Testis (tissue), 3 donors: Measurements from ENCODE around the gene PPARA. TPM values are rescaled to one million over a fixed set of nuclear protein-coding genes. Genes with fewer than 3 reads are reported as not detected.

Experiments used
- DNase-seq: peaks from one replicate; pipeline ENCODE4 v3.0.0-alpha.2; 2019
- H3K27ac ChIP-seq, 2 donors: fragments of 200-600 bp; sonication (generic); one replicate each; pipeline ENCODE4 v1.5.1; 2019
- H3K27me3 ChIP-seq: fragments of 200-600 bp; sonication (generic); one replicate; pipeline ENCODE4 v1.5.1; 2019
- H3K36me3 ChIP-seq: fragments of 200-600 bp; sonication (generic); one replicate; pipeline ENCODE4 v1.5.1; 2017; ENCODE audit warnings: low read depth; ENCODE audit errors: missing control alignments
- H3K4me1 ChIP-seq: fragments of 200-600 bp; sonication (generic); one replicate; pipeline ENCODE4 v1.5.1; 2019
- H3K4me3 ChIP-seq, 2 donors: fragments of 200-600 bp; sonication (generic); one replicate each; pipeline ENCODE4 v1.5.1; 2017 to 2019
- H3K9me3 ChIP-seq: fragments of 200-600 bp; sonication (generic); one replicate; pipeline ENCODE4 v1.5.1; 2017
- CTCF ChIP-seq, 3 experiments: fragments of 450-650 bp in 2 of 3; fragments of 200-600 bp in 1 of 3; sonication (generic) in 1 of 3; IDR thresholded peaks; one replicate each; pipeline ENCODE4 v1.5.1; 2016 to 2019; ENCODE audit warnings: antibody characterized with exemption in 3 of 3, mild to moderate bottlenecking in 2 of 3, moderate library complexity in 1 of 3
- POLR2A ChIP-seq: fragments of 450-650 bp; IDR thresholded peaks from one replicate; pipeline ENCODE4 v1.6.1; 2017; ENCODE audit warnings: antibody characterized with exemption, mild to moderate bottlenecking, moderate library complexity
- WGBS, 2 donors: methylation state at CpG; one replicate each; pipeline ENCODE4 v1.1.5; 2018; 5-methylcytosine and 5-hydroxymethylcytosine counted together
- intact Hi-C: fragments of 100-400 bp; cut with DNase I; formaldehyde crosslinking; loops from one replicate; pipeline ENCODE4 v1.15.1; 2023; ENCODE audit warnings: low total_unique reads
- polyA plus RNA-seq: library from polyadenylated mRNA; stranded (reverse); fragments of 350-450 nt; fragmentation: Illumina TruSeq; extraction: RNeasy Lipid Tissue Mini Kit (QIAGEN cat#74804); gene quantifications from one replicate; pipeline ENCODE4 v1.2.3, GENCODE V29; 2014; ENCODE audit warnings: low read depth, low replicate concordance; ENCODE audit not compliant: insufficient read depth
- total RNA-seq, 2 donors: library from RNA; depleted of rRNA; stranded (reverse); fragments of >200 nt; gene quantifications; one replicate each; pipeline ENCODE4 v1.2.3, GENCODE V29; 2016

PPARA gene
- total and polyA plus RNA-seq, 3 donors from 2014 or later, result 4.8 to 19.9 (median 18.1) TPM

- no peak for TF ChIP-seq CTCF (IDR thresholded peaks at IDR 0.05)
- no peak for TF ChIP-seq POLR2A
- H3K9me3 ChIP-seq, result no peaks in the 10 kb centered on the region
- intact Hi-C loops, result no loop called here
- H3K27me3 ChIP-seq, result no peaks in the 10 kb centered on the region
- 73 to 91% methylated on average over 8 of the region's 8 CpGs for WGBS, 2 donors
- no peaks in the 10 kb centered on the region for H3K36me3 ChIP-seq
- no peak overlapping the region for H3K27ac ChIP-seq
- no peaks in the 10 kb centered on the region for H3K4me1 ChIP-seq
- no peak overlapping the region for H3K4me3 ChIP-seq
- DNase-seq, result no peak
Measured at GRCh38 chr22:46256358-46256958, 106.1 kb downstream of the PPARA start.

- no peaks in the 10 kb centered on the region for H3K9me3 ChIP-seq
- H3K36me3 ChIP-seq, result no peaks in the 10 kb centered on the region
- DNase-seq, result no peak
- H3K27me3 ChIP-seq, result no peaks in the 10 kb centered on the region
- H3K4me1 ChIP-seq, result no peaks in the 10 kb centered on the region
- intact Hi-C loops, result no loop called here
- WGBS, 2 donors, result 85 to 90% methylated on average over 12 of the region's 12 CpGs
- TF ChIP-seq CTCF (IDR thresholded peaks at IDR 0.05) (no peak), POLR2A (no peak)
- H3K27ac ChIP-seq, result no peak overlapping the region
- H3K4me3 ChIP-seq, result no peak overlapping the region
Measured at GRCh38 chr22:46259374-46259773, 109.0 kb downstream of the PPARA start.

GRCh38 chr22:46260038-46260437 lies 109.7 kb downstream of the PPARA start:
- no peaks in the 10 kb centered on the region for H3K27me3 ChIP-seq
- DNase-seq, result no peak
- H3K27ac ChIP-seq, result no peak overlapping the region
- no peaks in the 10 kb centered on the region for H3K36me3 ChIP-seq
- intact Hi-C loops, result no loop called here
- H3K4me3 ChIP-seq, result no peak overlapping the region
- no peaks in the 10 kb centered on the region for H3K9me3 ChIP-seq
- TF ChIP-seq CTCF (IDR thresholded peaks at IDR 0.05) (no peak), POLR2A (no peak)
- no peaks in the 10 kb centered on the region for H3K4me1 ChIP-seq
- 87 to 88% methylated on average over 5 to 6 of the region's 6 CpGs for WGBS, 2 donors

GRCh38 chr22:46262449-46263215 lies 112.3 kb downstream of the PPARA start:
- no peaks in the 10 kb centered on the region for H3K36me3 ChIP-seq
- whole genome bisulfite sequencing, 2 donors, result 2 to 13% methylated on average over 13 to 47 of the region's 109 CpGs
- intact Hi-C loops, result no loop called here
- peak; percentile 78 for DNase-seq
- H3K4me3 ChIP-seq, result peak overlapping the region; percentile 26 to 34
- H3K27me3 ChIP-seq, result no peaks in the 10 kb centered on the region
- no peaks in the 10 kb centered on the region for H3K9me3 ChIP-seq
- peak overlapping the region in 1 of 2 donors; percentile 36 for H3K27ac ChIP-seq
- H3K4me1 ChIP-seq, result no peaks in the 10 kb centered on the region
- peak in 1 of 3 experiments; percentile 21 for TF ChIP-seq CTCF (IDR thresholded peaks at IDR 0.05)
- no peak for TF ChIP-seq POLR2A
